Myometrial cell (primary cell): ENCODE results near the gene TRMT1. TPM values are rescaled to one million over a fixed set of nuclear protein-coding genes. Genes with fewer than 3 reads are reported as not detected.

ENCODE experiments used
- total RNA-seq: library from RNA; depleted of rRNA; stranded (reverse); fragments of >200 nt; gene quantifications from 2 replicates; pipeline ENCODE4 v1.2.3, GENCODE V29; 2015

TRMT1 gene
- total RNA-seq = 39.7 and 44.4 TPM in 2 replicates

GRCh38 chr19:13116282-13117175 lies at the start of gene TRMT1:
TRMT1 (minus strand) TSS chr19:13116740; CDS start chr19:13116399, 341 bp downstream.

GRCh38 chr19:13150187-13150930 lies 33.8 kb upstream of the TRMT1 start, which contains the start of the genes IER2 and STX10:
IER2 (plus strand) TSS chr19:13150411; CDS start chr19:13153187, 2,776 bp downstream.
STX10 (minus strand) TSS chr19:13150375; CDS start chr19:13150173, 202 bp downstream.

GRCh38 chr19:13117772-13118423 lies 1.4 kb upstream of the TRMT1 start, which contains the start of gene NACC1:
NACC1 (plus strand) TSS chr19:13118264; CDS start chr19:13135208, 16,944 bp downstream.

GRCh38 chr19:13102666-13103580 lies 13.6 kb downstream of the TRMT1 start, which contains the start of gene LYL1:
LYL1 (minus strand) TSS chr19:13102858; CDS start chr19:13101171, 1,687 bp downstream.

Other genes starting within 250 kb of the TRMT1 start
- 32.3 and 41.8 TPM in 2 replicates for gene DNASE2, start 235.3 kb downstream of the TRMT1 start, total RNA-seq
- not detected in 2 replicates for gene KLF1, start 229.5 kb downstream of the TRMT1 start, total RNA-seq
- gene GCDH, start 225.6 kb downstream of the TRMT1 start, total RNA-seq = 50.3 and 51.9 TPM in 2 replicates
- not detected in 2 replicates for gene SYCE2, start 197.4 kb downstream of the TRMT1 start, total RNA-seq
- 58.3 and 76.7 TPM in 2 replicates for gene FARSA, start 183.0 kb downstream of the TRMT1 start, total RNA-seq
- 1,851 and 1,968 TPM in 2 replicates for gene CALR, start 178.1 kb downstream of the TRMT1 start, total RNA-seq
- 136 and 150 TPM in 2 replicates for gene RAD23A, start 170.9 kb downstream of the TRMT1 start, total RNA-seq
- 49.1 and 63.7 TPM in 2 replicates for gene GADD45GIP1, start 159.5 kb downstream of the TRMT1 start, total RNA-seq
- not detected in 2 replicates for gene DAND5, start 147.2 kb downstream of the TRMT1 start, total RNA-seq
- 47.6 and 49.4 TPM in 2 replicates for gene NFIX, start 121.3 kb downstream of the TRMT1 start, total RNA-seq
- gene LYL1, start 13.9 kb downstream of the TRMT1 start, total RNA-seq = 0.71 and 3.5 TPM in 2 replicates
- 83.6 and 93.0 TPM in 2 replicates for gene NACC1, start 1.5 kb upstream of the TRMT1 start, total RNA-seq
- gene STX10, start 33.6 kb upstream of the TRMT1 start, total RNA-seq = 70.2 and 97.2 TPM in 2 replicates
- 45.5 and 47.9 TPM in 2 replicates for gene IER2, start 33.7 kb upstream of the TRMT1 start, total RNA-seq